Endothelial cell of umbilical vein (primary cell): ENCODE measurements around the gene VIPR1.

Experiments
- EZH2 ChIP-seq: IDR thresholded peaks from 2 replicates; pipeline ENCODE4 v1.6.1; 2012; ENCODE audit warnings: borderline replicate concordance, low read depth, mild to moderate bottlenecking, moderate library complexity, low read length, inconsistent platforms; ENCODE audit not compliant: severe bottlenecking
- FOS ChIP-seq: IDR thresholded peaks from 2 replicates; pipeline ENCODE4 v1.6.1; 2011; ENCODE audit warnings: mild to moderate bottlenecking, low read length, moderate library complexity, borderline replicate concordance; ENCODE audit not compliant: insufficient read depth
- GATA2 ChIP-seq: IDR thresholded peaks from 2 replicates; pipeline ENCODE4 v1.7.0; 2011; ENCODE audit warnings: low read depth, mild to moderate bottlenecking, moderate library complexity, mixed read lengths, low read length; ENCODE audit not compliant: insufficient read length, insufficient read depth
- MYC ChIP-seq: IDR thresholded peaks from one replicate; pipeline ENCODE4 v1.6.1; 2011; ENCODE audit warnings: mild to moderate bottlenecking, low read depth, low read length
- POLR2A ChIP-seq: IDR thresholded peaks from 2 replicates; pipeline ENCODE4 v1.6.1; 2012; ENCODE audit warnings: low read depth, mild to moderate bottlenecking, control low read depth, low read length
- POLR2AphosphoS5 ChIP-seq: IDR thresholded peaks from 2 replicates; pipeline ENCODE4 v1.6.1; 2012; ENCODE audit warnings: low read depth, mild to moderate bottlenecking, control low read depth, low read length, moderate library complexity; ENCODE audit not compliant: insufficient read depth
- TF ChIP-seq, protein P1 (sequence below), 2 donors: IDR thresholded peaks; 1 replicate in 1 of 2; 2 replicates in 1 of 2; pipeline ENCODE4 v1.5.1; 2011; ENCODE audit warnings: low read length in 2 of 2, mild to moderate bottlenecking in 2 of 2, moderate library complexity in 2 of 2, control low read depth in 1 of 2, inconsistent platforms in 1 of 2, low read depth in 1 of 2; ENCODE audit not compliant: insufficient read depth in 1 of 2; ENCODE audit errors: extremely low read depth in 1 of 2
- TF ChIP-seq, protein P2 (sequence below): IDR thresholded peaks from 2 replicates; pipeline ENCODE4 v1.6.1; 2011; ENCODE audit not compliant: insufficient read depth, insufficient read length

DNA sequence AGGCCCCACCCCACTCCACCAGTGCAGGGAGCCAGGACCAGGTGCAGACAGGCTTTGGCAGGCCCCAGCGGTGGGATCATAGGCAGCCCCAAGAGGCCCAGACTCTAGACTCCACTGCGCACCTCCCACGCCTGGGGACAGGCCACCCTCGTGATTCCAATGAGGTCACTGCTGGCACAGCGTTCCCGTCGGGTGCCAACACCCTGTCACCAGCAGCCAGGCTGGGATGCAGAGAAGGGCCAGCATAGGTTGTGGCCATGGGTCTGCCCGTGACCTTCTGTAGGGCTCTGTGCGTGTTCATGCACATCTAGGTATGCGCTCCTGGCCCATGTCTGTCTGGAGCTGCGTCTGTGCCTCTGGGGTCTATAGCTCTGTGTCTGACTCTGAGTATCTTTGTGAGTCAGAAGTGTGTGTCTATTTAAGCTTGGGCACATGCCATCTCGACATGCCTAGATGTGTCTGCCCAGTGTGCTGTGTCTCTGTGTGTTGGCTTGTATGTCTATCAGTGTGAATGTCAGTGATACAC is 13.0 kb downstream of the VIPR1 start:
- TF ChIP-seq POLR2AphosphoS5 (no peak), EZH2 (no peak), POLR2A (no peak), FOS (no peak), GATA2 (no peak), MYC (no peak)
- TF ChIP-seq, protein P1, sequence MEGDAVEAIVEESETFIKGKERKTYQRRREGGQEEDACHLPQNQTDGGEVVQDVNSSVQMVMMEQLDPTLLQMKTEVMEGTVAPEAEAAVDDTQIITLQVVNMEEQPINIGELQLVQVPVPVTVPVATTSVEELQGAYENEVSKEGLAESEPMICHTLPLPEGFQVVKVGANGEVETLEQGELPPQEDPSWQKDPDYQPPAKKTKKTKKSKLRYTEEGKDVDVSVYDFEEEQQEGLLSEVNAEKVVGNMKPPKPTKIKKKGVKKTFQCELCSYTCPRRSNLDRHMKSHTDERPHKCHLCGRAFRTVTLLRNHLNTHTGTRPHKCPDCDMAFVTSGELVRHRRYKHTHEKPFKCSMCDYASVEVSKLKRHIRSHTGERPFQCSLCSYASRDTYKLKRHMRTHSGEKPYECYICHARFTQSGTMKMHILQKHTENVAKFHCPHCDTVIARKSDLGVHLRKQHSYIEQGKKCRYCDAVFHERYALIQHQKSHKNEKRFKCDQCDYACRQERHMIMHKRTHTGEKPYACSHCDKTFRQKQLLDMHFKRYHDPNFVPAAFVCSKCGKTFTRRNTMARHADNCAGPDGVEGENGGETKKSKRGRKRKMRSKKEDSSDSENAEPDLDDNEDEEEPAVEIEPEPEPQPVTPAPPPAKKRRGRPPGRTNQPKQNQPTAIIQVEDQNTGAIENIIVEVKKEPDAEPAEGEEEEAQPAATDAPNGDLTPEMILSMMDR (IDR thresholded peaks at IDR 0.05; ENCODE audit: extremely low read depth in 1 of 2, insufficient read depth in 1 of 2, low read depth in 1 of 2, low read length in 2 of 2): no peak
- TF ChIP-seq, protein P2, sequence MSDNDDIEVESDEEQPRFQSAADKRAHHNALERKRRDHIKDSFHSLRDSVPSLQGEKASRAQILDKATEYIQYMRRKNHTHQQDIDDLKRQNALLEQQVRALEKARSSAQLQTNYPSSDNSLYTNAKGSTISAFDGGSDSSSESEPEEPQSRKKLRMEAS: no peak
